ENCODE data around the gene COL12A1. TPM values are rescaled to one million over a fixed set of nuclear protein-coding genes. Genes with fewer than 3 reads are reported as not detected.

The COL12A1 gene
- total RNA-seq, 1 experiment from 2014 or later: 10.4 TPM

GRCh38 chr6:75156186-75156878 lies 49.5 kb downstream of the COL12A1 start:
- Histone ChIP-seq H3K9me3 (ENCODE audit: control insufficient read depth, insufficient read depth, low read depth, low read length) (no peaks in the 10 kb centered on the region), H3K4me1 (ENCODE audit: control insufficient read depth, insufficient read depth, low read length) (no peaks in the 10 kb centered on the region), H3K27me3 (ENCODE audit: control insufficient read depth, insufficient read depth, low read length) (no peaks in the 10 kb centered on the region), H3K4me3 (ENCODE audit: low read depth in 2 of 2, low read length in 2 of 2) (no peak overlapping the region), H3K27ac (ENCODE audit: low read length) (no peak overlapping the region), H3K36me3 (ENCODE audit: control insufficient read depth, insufficient read depth, low read length) (no peaks in the 10 kb centered on the region)
- DNase-seq (ENCODE audit: low read depth, low spot score) (no peak), ATAC-seq (no peak)
- no peak for TF ChIP-seq REST (IDR thresholded peaks at IDR 0.05; ENCODE audit: insufficient read depth in 1 of 2, low read depth in 2 of 2, low read length in 1 of 2)
- TF ChIP-seq, protein P1, sequence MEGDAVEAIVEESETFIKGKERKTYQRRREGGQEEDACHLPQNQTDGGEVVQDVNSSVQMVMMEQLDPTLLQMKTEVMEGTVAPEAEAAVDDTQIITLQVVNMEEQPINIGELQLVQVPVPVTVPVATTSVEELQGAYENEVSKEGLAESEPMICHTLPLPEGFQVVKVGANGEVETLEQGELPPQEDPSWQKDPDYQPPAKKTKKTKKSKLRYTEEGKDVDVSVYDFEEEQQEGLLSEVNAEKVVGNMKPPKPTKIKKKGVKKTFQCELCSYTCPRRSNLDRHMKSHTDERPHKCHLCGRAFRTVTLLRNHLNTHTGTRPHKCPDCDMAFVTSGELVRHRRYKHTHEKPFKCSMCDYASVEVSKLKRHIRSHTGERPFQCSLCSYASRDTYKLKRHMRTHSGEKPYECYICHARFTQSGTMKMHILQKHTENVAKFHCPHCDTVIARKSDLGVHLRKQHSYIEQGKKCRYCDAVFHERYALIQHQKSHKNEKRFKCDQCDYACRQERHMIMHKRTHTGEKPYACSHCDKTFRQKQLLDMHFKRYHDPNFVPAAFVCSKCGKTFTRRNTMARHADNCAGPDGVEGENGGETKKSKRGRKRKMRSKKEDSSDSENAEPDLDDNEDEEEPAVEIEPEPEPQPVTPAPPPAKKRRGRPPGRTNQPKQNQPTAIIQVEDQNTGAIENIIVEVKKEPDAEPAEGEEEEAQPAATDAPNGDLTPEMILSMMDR (IDR thresholded peaks at IDR 0.05): no peak
- TF ChIP-seq SIN3A (IDR thresholded peaks at IDR 0.05; ENCODE audit: borderline replicate concordance, insufficient read depth, low read depth, low read length): no peak
- TF ChIP-seq POLR2AphosphoS5 (IDR thresholded peaks at IDR 0.05; ENCODE audit: low read depth, low read length): no peak
- no peak for TF ChIP-seq TCF7L2 (IDR thresholded peaks at IDR 0.05; ENCODE audit: low read depth, low read length)
- intact Hi-C loops (cut with micrococcal nuclease; ENCODE audit: unreplicated experiment) (no loop called here), in situ Hi-C loops (cut with HindIII; ENCODE audit: low pct_unique_long_range_greater_than_20kb, low sequenced_read_pairs) (no loop called here)
- BruUV-seq (replicated peaks): no TSS peak
- POLR2A ChIA-PET: interaction anchor here (0.6 kb wide), 1 partner anchor 321 kb away, joined by 3 read pairs; no protein-coding TSS in a partner anchor
- CTCF ChIA-PET: no interaction called here

- ATAC-seq (no peak), DNase-seq (ENCODE audit: low read depth, low spot score) (no peak)
- POLR2A ChIA-PET: no interaction called here
- Histone ChIP-seq H3K27me3 (ENCODE audit: control insufficient read depth, insufficient read depth, low read length) (no peaks in the 10 kb centered on the region), H3K9me3 (ENCODE audit: control insufficient read depth, insufficient read depth, low read depth, low read length) (no peaks in the 10 kb centered on the region), H3K27ac (ENCODE audit: low read length) (no peak overlapping the region), H3K4me1 (ENCODE audit: control insufficient read depth, insufficient read depth, low read length) (no peaks in the 10 kb centered on the region), H3K4me3 (ENCODE audit: low read depth in 2 of 2, low read length in 2 of 2) (no peak overlapping the region), H3K36me3 (ENCODE audit: control insufficient read depth, insufficient read depth, low read length) (no peaks in the 10 kb centered on the region)
- intact Hi-C loops (cut with micrococcal nuclease; ENCODE audit: unreplicated experiment) (no loop called here), in situ Hi-C loops (cut with HindIII; ENCODE audit: low pct_unique_long_range_greater_than_20kb, low sequenced_read_pairs) (no loop called here)
- BruUV-seq (replicated peaks): no TSS peak
- TF ChIP-seq POLR2AphosphoS5 (IDR thresholded peaks at IDR 0.05; ENCODE audit: low read depth, low read length): no peak
- no peak for TF ChIP-seq SIN3A (IDR thresholded peaks at IDR 0.05; ENCODE audit: borderline replicate concordance, insufficient read depth, low read depth, low read length)
- no peak for TF ChIP-seq TCF7L2 (IDR thresholded peaks at IDR 0.05; ENCODE audit: low read depth, low read length)
- no peak for TF ChIP-seq REST (IDR thresholded peaks at IDR 0.05; ENCODE audit: insufficient read depth in 1 of 2, low read depth in 2 of 2, low read length in 1 of 2)
- TF ChIP-seq, protein P1 (IDR thresholded peaks at IDR 0.05): no peak
- CTCF ChIA-PET: interaction anchor here (0.6 kb wide), 1 partner anchor 79 kb away, joined by 8 read pairs; no protein-coding TSS in a partner anchor
Observed at GRCh38 chr6:75155631-75156030, 50.2 kb downstream of the COL12A1 start.

All from Panc1 (cell line).